GM18520 (cell line): Measurements from ENCODE around the gene CCR5AS.
"Not testable (repeated sequence)": the region's sequence is repeated elsewhere in the genome, so short reads cannot be mapped to it uniquely, and the experiment has no call there.

Experiments used
- ATAC-seq: cut with Tn5 transposase; IDR thresholded peaks from one replicate; pipeline ENCODE4 v1.9.1; 2021; ENCODE audit not compliant: unreplicated experiment

CCR5AS gene

DNA sequence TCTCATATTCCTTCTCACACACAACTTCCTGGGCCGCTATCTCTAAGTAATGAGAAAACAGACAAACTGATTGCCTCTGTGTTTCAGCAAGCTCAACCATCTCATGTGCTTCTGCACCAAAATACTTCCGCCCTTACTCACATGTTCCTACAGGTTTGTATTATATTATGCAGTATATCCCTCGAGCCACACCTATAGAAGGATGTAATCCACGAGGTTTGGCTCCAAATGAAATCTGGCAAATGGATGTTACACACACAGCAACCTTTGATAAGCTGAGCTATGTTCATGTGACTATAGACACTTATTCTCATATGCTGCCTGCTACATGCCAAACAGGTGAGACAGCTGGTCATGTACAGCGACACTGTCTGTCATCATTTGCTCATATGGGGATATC is 22.8 kb upstream of the CCR5AS start:
- no peak for ATAC-seq

- no peak for ATAC-seq
Observed at GRCh38 chr3:46429250-46429649, 22.4 kb upstream of the CCR5AS start.

- no peak for ATAC-seq
Observed at GRCh38 chr3:46427916-46428833, 21.3 kb upstream of the CCR5AS start.

DNA sequence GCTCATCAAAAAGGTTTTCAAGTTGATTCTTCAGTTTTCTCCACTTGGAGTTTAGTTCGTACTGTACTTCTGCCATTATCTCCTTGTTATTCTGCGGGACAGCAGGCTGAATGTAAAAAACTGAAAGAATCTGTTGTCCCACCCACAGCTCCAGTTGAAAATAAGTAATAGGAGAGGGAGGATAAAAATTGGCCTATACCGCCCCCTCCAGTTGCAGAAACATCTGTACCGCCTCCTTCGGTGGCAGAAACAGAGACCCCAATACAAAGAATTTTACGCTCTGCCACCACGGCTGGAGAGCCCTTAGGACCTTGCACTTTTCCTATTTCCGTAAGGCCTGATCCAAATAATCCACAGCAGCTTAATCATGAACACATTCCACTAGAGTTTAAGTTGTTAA is 20.5 kb upstream of the CCR5AS start:
- ATAC-seq, result not testable (repeated sequence)

DNA sequence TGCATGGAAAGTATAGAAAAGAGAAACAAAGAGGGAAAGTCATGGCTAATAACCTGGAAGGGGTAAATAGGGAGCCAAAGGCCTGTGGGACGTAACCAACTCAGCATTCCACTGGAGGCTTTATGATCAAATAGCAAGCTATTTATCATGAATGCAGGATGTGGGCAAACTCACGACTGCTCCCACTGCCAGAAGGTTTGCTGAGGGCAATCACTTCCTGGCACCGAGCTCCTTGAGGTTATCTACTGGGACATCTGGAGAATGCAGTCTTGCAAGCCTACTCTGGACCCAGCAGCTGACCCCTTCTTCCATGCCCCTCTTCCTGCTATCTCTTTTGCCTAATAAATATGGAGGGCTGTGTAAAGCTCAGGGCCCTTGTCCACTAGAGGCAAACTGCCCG is 19.6 kb upstream of the CCR5AS start:
- ATAC-seq, result not testable (repeated sequence)

DNA sequence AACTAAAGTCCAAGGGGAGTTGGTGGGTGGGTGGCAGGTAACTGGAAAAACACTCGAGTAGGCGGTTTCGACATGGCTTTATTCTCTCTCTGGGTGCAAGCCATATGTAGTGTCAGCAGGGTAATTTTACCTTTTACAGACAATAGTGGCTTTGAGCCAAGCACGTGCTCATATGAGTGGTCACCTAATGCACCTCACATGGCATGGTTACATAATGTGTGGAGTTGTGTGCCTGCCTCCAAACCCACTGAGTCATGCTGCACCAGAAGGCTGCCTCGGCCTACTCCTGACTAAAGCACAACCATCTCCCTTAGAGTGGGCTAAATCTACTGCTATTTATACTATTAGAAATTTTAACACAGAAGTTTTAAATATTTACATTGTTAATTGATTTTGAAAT is 16.7 kb upstream of the CCR5AS start:
- no peak for ATAC-seq

- ATAC-seq, result no peak
Observed at GRCh38 chr3:46422617-46423016, 15.8 kb upstream of the CCR5AS start.

GRCh38 chr3:46420931-46421330 is 14.1 kb upstream of the CCR5AS start:
- no peak for ATAC-seq

DNA sequence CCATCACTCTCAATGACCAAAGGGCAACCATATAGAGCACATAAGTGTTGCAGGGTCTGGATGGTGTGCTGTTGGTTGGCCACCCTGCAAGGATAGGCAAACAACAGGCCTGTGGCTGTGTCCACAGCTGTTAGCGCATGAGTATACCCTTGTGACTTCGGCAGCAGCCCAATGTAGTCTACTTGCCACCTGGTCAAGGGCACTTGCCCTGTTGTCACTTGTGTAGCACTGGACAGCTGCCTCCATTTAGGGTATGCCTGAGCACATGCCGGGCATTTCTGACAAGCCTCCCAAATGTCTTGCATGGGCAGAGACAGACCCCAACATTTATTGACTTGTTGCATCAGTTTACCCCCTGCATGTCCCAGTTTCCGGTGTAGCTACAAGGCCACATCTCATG is 12.9 kb upstream of the CCR5AS start:
- no peak for ATAC-seq

- ATAC-seq, result no peak
Observed at GRCh38 chr3:46417841-46418611, 11.2 kb upstream of the CCR5AS start.

DNA sequence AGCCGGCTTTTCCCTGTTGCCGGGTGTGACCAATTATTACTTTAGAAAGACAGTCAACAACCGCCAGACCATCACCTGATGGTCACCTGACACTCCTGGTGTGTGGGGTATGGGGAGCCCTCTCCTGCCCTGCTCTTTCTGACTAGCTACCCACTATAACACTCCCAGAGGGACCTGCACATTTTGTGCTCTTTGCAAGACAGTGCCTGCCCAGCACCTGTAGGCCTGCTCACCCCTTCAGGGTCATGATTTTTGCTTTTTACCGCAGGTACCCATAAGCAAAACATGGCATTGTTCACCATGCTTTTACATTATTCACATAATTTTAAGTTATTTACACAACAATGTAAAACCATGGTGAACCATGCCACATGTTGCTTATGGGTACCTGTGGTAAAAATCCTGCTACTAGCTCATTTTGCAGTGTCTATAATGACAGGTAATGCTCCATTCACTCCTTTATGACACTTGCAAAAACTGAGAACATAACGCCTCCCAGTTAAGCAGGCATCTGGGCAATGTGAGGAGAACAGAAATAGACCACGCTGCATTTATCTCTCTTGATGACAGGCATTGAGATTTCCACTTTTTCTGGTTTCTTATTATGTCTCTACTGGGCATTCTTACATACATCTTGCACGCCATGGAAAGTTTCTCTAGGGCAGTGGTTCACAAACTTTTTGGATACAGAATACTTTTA is 10.1 kb upstream of the CCR5AS start:
- ATAC-seq, result no peak

DNA sequence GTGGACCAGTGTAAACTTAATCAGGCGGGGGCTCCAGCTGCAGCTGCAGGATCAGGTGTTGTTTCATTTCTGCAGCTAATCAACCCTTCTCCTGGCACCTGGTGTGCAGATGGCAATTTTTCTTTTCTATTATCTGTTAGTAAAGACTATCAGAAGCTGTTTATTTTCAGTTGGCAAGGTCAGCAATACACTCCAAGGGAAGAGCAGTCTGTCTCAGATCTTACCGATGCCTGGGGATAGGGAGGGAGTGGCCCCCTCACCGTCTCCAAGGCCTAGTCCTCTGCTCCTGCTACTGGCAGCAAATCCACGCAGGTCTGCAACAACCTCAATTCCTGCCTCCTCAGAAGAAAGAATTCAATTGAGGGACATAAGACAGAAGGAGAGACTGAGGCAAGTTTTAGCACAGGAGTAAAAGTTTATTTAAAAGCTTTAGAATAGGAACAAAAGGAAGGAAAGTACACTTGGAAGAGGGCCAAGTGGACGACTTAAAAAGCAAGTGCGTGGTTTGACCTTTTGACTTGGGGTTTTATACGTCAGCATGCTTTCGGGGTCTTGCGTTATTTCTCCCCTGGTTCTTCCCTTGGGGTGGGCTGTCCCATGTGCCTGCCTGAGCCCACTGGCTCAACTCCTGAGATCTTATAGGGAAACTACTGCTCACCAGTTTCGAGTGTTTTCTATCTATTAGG is 9.4 kb upstream of the CCR5AS start:
- no peak for ATAC-seq

DNA sequence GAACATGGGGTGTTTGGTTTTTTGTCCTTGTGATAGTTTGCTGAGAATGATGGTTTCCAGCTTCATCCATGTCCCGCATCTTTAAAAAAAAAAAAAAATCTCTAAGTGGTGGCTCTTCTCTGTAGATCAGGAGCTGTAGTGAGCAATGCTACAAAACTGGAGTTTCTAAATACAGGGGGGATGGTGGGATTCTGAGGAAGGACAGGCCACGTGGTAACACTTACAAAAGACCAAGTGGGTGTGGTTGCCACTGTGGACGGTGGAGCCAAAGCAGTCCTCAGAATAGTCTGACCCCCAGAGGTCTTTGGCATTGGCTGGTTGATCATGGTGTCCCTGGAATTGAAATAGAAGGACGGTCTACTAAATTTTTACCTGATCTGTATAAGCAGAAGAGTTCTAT is 7.9 kb upstream of the CCR5AS start:
- ATAC-seq, result no peak

DNA sequence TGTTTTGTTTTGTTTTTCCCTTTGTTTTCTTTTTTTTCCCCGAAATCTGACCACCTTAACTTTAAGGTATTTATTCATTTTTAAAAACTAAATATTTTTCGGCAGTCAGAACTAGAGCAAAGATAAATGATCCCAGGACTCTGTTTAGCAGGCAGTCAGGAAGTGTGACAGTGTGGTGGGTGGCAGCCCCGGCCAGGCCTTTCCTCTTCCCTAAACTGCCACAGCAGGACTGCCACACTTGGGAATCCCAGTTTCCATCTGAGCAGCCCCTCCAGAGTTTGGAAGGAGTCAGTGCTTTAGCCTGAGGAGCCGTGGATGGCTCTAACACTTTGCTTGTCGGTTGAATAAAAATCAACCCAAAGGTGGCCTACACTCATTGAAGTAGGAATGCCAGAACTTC is 7.1 kb upstream of the CCR5AS start:
- ATAC-seq, result no peak

DNA sequence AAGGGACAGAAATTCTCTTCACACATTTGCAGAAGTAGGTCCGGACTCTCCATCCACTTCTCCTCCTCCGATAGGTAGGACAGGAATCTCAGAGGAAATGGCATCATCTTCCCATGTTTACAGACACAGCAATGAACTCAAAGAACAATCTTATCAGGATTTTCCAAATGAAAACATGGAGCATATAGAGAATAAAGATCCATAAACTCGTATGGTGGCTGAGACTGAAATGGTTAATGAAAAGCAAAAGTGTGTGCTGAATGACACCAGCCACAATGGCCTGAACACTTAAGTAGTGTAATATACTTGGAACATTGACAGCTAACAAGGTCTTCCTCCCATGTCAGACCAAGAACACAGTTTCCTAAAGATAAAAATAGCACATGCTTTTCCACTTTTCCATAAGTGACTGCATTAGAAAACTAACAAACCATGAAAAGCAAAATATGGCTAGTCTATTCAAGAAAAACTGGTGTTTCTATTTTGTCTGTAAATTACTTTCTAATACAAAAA is 6.0 kb upstream of the CCR5AS start:
- no peak for ATAC-seq

GRCh38 chr3:46411271-46411670 is 4.4 kb upstream of the CCR5AS start:
- ATAC-seq, result no peak

DNA sequence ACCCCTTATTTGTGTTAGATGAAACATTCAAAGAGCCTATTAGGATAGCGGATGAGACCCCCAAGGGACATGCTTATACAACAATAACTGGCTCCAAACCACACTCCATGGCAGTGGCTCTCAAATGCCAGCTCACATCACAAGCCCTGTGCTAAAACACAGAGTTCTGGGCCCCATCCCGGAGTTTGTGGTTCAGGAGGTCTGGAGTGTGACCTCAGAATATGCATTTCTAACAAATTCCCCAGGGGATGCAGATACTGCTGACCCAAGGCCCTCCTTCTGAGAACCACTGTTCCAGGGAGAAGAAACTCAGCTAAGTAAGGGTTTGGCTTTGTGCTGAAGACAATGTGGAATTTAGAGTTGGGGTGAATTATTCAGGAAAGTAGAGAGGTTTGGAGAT is 3.8 kb upstream of the CCR5AS start:
- ATAC-seq, result no peak

DNA sequence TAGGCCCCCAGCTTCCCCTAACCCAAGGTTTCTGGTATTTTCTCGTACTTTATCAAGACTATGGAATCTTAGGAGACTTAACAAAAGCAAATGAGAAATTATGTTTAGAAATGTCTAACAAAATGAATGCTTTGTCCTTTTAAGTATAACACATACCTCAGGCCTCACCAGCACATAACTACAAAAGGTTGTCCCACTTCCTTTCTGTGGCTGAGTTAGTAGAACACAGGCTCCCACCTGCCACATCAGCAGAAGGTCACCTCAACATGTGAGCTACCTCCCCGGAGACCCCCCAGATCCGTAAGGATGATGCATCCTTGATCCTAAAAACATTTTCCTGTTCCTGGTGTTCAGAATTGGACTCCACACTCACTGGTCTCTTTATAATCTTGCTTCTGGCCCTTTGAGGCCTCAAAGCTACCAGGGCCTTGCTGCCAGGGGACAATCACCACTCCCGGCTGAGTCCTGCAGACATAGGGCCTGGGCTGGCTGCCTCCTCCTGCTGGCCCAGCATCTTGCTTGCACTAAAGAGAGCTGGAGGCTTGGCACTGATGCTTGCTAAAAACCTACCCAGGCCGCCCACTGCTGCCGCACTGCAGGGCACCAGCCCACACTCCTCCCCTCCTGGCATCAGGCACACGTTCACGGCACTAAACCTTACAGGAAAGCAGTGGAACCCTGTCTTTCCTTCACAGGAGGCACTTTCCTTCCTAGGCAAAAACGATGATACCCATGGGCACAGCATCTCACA is 3.0 kb upstream of the CCR5AS start:
- ATAC-seq, result no peak

DNA sequence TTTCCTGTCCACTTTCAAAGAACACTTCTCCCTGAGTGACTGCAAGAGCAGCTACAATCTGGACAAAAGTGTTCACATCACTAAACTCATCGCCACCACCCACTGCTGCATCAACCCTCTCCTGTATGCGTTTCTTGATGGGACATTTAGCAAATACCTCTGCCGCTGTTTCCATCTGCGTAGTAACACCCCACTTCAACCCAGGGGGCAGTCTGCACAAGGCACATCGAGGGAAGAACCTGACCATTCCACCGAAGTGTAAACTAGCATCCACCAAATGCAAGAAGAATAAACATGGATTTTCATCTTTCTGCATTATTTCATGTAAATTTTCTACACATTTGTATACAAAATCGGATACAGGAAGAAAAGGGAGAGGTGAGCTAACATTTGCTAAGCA is 2.0 kb upstream of the CCR5AS start:
- no peak for ATAC-seq

DNA sequence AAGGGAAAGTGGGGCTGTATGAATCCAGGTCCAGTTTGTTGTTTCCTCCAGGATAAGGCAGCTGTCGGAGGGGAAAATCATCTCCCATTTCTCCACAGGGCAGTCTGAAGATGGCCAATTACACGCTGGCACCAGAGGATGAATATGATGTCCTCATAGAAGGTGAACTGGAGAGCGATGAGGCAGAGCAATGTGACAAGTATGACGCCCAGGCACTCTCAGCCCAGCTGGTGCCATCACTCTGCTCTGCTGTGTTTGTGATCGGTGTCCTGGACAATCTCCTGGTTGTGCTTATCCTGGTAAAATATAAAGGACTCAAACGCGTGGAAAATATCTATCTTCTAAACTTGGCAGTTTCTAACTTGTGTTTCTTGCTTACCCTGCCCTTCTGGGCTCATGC is 1.1 kb upstream of the CCR5AS start:
- no peak for ATAC-seq
